ENCODE data around the gene WSCD1. TPM values are rescaled to one million over a fixed set of nuclear protein-coding genes. Genes with fewer than 3 reads are reported as not detected.

The WSCD1 gene
- polyA plus RNA-seq, 3 donors, result not detected

DNA sequence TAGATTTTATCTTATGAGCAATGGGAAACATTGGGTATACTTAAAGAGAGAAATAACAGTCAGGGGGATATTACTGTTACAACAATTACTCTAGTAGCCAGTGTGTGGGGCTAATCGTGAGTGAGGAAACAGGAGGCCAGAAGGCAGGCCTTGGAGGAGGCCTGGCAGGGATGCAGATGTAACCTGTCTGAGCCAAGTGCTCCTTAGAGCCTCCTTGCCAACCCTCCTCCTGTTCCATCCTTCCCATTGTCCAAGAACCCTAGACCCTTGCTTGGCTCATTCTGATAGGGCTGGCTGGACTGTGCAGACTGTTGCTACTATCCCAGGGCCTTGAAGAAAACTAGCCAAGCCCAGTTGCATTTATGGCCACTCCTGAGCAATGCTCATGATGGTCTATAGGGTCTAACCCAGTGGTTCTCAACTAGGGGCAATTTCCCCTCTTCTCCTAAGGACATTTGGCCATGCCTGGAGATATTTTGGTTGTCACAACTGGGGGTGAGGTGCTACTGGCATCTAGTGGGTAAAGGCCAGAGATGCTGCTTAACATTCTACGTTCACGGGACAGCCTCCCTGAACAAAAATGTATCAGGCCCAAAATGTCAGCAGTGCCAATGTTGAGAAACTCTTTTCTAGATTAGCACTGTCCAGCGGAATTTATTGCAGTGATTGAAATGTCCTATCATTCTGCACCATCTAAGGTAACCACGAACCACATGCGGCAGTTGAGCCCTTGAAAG lies 24.4 kb upstream of the WSCD1 start:
- no peak overlapping the region for H3K4me3 Mint-ChIP-seq
- no peaks in the 10 kb centered on the region for H3K9me3 ChIP-seq (replicated peaks in 1 of 2; ENCODE audit: control insufficient read depth in 1 of 2, insufficient read depth in 1 of 2, low read length in 2 of 2)
- TF ChIP-seq, protein P1, sequence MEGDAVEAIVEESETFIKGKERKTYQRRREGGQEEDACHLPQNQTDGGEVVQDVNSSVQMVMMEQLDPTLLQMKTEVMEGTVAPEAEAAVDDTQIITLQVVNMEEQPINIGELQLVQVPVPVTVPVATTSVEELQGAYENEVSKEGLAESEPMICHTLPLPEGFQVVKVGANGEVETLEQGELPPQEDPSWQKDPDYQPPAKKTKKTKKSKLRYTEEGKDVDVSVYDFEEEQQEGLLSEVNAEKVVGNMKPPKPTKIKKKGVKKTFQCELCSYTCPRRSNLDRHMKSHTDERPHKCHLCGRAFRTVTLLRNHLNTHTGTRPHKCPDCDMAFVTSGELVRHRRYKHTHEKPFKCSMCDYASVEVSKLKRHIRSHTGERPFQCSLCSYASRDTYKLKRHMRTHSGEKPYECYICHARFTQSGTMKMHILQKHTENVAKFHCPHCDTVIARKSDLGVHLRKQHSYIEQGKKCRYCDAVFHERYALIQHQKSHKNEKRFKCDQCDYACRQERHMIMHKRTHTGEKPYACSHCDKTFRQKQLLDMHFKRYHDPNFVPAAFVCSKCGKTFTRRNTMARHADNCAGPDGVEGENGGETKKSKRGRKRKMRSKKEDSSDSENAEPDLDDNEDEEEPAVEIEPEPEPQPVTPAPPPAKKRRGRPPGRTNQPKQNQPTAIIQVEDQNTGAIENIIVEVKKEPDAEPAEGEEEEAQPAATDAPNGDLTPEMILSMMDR (IDR thresholded peaks at IDR 0.05), result no peak
- H3K4me1 ChIP-seq (ENCODE audit: control insufficient read depth in 1 of 2, insufficient read depth in 2 of 2, low read length in 2 of 2), result no peaks in the 10 kb centered on the region
- H3K27ac ChIP-seq (ENCODE audit: low read depth in 1 of 2, low read length in 2 of 2), result no peak overlapping the region
- H3K27me3 Mint-ChIP-seq (ENCODE audit: low read depth in 3 of 3), result peaks cover 3 to 8% (median 8%) of the 10 kb centered on the region in 3 donors
- no peak overlapping the region for H3K4me2 ChIP-seq (replicated peaks; ENCODE audit: extremely low read depth, low read length, poor library complexity, severe bottlenecking)
- no peak overlapping the region for H3K27ac Mint-ChIP-seq
- H4K20me1 ChIP-seq (ENCODE audit: insufficient read depth, low read length), result no peaks in the 10 kb centered on the region
- H3K4me3 ChIP-seq (replicated peaks in 1 of 3; ENCODE audit: low read depth in 2 of 3, low read length in 3 of 3), result no peak overlapping the region
- no peaks in the 10 kb centered on the region for H3K36me3 Mint-ChIP-seq
- no peaks in the 10 kb centered on the region for H3K27me3 ChIP-seq (ENCODE audit: control insufficient read depth in 2 of 2, insufficient read depth in 2 of 2, low read length in 2 of 2)
- no peak overlapping the region for H2AFZ ChIP-seq (ENCODE audit: insufficient read depth, low read depth, low read length, poor library complexity, severe bottlenecking)
- intact Hi-C loops (cut with micrococcal nuclease), result no loop called here
- H3K4me1 Mint-ChIP-seq, result no peaks in the 10 kb centered on the region
- H3K36me3 ChIP-seq (replicated peaks in 1 of 2; ENCODE audit: control insufficient read depth in 1 of 2, insufficient read depth in 2 of 2, low read length in 2 of 2), result no peaks in the 10 kb centered on the region
- H3K79me2 ChIP-seq (ENCODE audit: insufficient read depth, low read length), result no peaks in the 10 kb centered on the region
- no peak overlapping the region for H3K9ac ChIP-seq (ENCODE audit: insufficient read depth, low read length, poor library complexity, severe bottlenecking)
- DNase-seq, result no peak
- 93% methylated on average over 4 of the region's 6 CpGs for WGBS (ENCODE audit: insufficient coverage)
- H3K9me3 Mint-ChIP-seq, result peaks cover 0 to 2% (median 0%) of the 10 kb centered on the region in 7 donors

DNA sequence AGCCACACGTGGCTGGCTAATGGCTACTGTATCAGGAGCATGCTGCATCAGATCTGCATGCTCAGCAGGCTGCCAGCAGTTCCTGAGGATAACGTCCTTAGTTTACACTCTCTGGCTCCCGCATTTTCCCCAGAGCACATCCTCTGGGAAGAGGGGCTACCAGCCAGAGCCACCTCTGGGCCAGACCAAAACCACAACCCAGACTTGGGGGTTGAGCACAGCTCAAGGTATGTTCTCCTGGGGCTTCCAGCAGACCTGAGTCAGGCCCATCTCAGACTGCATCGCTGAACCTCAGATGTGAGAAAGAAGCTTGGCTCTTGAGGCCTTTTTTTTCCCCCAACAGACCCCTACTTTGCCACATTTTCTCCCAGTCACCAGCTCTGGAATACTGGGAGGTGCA lies 23.7 kb upstream of the WSCD1 start:
- Mint-ChIP-seq H3K4me3 (no peak overlapping the region), H3K4me1 (no peaks in the 10 kb centered on the region)

More for the DNA sequence above, 23.7 kb upstream of the WSCD1 start:
- H3K36me3 ChIP-seq (replicated peaks in 1 of 2; ENCODE audit: control insufficient read depth in 1 of 2, insufficient read depth in 2 of 2, low read length in 2 of 2), result no peaks in the 10 kb centered on the region
- H3K4me2 ChIP-seq (replicated peaks; ENCODE audit: extremely low read depth, low read length, poor library complexity, severe bottlenecking), result no peak overlapping the region
- peaks cover 5 to 7% (median 5%) of the 10 kb centered on the region in 3 donors for H3K27me3 Mint-ChIP-seq (ENCODE audit: low read depth in 3 of 3)
- no peak overlapping the region for H2AFZ ChIP-seq (ENCODE audit: insufficient read depth, low read depth, low read length, poor library complexity, severe bottlenecking)
- H3K27ac Mint-ChIP-seq, result no peak overlapping the region
- H3K9me3 Mint-ChIP-seq, result peaks cover 0 to 2% (median 0%) of the 10 kb centered on the region in 7 donors
- intact Hi-C loops (cut with micrococcal nuclease), result no loop called here
- H3K27me3 ChIP-seq (ENCODE audit: control insufficient read depth in 2 of 2, insufficient read depth in 2 of 2, low read length in 2 of 2), result no peaks in the 10 kb centered on the region
- no peaks in the 10 kb centered on the region for H3K4me1 ChIP-seq (ENCODE audit: control insufficient read depth in 1 of 2, insufficient read depth in 2 of 2, low read length in 2 of 2)
- H4K20me1 ChIP-seq (ENCODE audit: insufficient read depth, low read length), result no peaks in the 10 kb centered on the region
- no peak overlapping the region for H3K9ac ChIP-seq (ENCODE audit: insufficient read depth, low read length, poor library complexity, severe bottlenecking)
- H3K27ac ChIP-seq (ENCODE audit: low read depth in 1 of 2, low read length in 2 of 2), result no peak overlapping the region
- no peaks in the 10 kb centered on the region for H3K9me3 ChIP-seq (replicated peaks in 1 of 2; ENCODE audit: control insufficient read depth in 1 of 2, insufficient read depth in 1 of 2, low read length in 2 of 2)
- no peaks in the 10 kb centered on the region for H3K36me3 Mint-ChIP-seq
- no peaks in the 10 kb centered on the region for H3K79me2 ChIP-seq (ENCODE audit: insufficient read depth, low read length)
- TF ChIP-seq, protein P1 (IDR thresholded peaks at IDR 0.05), result no peak
- H3K4me3 ChIP-seq (replicated peaks in 1 of 3; ENCODE audit: low read depth in 2 of 3, low read length in 3 of 3), result no peak overlapping the region
- no peak for DNase-seq
- WGBS (ENCODE audit: insufficient coverage), result 67% methylated on average over 3 of the region's 4 CpGs
